ENCODE measurements around the gene BCKDHB.

- TF ChIP-seq CTCF (IDR thresholded peaks at IDR 0.05 in 4 of 5, conservative IDR thresholded peaks at IDR 0.05 in 1 of 5) (no peak), POLR2A (IDR thresholded peaks at IDR 0.05) (no peak)
Measured at GRCh38 chr6:80148220-80148619, 41.7 kb downstream of the BCKDHB start.

All from gastrocnemius medialis (tissue), 4 donors.